ENCODE data around the gene CPM.

DNA sequence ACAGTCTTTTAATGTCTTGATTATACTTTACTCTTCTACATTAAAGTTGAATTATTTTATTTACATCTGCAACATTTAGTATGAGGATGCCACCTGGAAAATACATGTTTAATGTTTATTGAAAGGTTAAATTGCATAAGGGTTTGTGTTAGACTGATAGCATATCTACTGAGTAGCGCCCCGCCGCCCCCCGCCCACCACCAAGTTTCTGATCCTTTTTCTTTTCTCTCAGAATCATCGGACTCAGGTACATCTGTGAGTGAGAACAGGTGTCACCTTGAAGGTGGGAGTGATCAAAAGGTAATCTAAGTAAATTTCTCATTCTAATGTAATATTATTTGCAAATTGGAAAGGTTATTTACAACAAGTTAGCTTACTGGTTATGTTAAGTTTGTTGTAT, 108.8 kb downstream of the CPM start:
- TF ChIP-seq CTCF (IDR thresholded peaks at IDR 0.05; ENCODE audit: insufficient read depth, low read length) (no peak), POLR2AphosphoS5 (IDR thresholded peaks at IDR 0.05; ENCODE audit: low read depth) (no peak)
- TF ChIP-seq, protein P1, sequence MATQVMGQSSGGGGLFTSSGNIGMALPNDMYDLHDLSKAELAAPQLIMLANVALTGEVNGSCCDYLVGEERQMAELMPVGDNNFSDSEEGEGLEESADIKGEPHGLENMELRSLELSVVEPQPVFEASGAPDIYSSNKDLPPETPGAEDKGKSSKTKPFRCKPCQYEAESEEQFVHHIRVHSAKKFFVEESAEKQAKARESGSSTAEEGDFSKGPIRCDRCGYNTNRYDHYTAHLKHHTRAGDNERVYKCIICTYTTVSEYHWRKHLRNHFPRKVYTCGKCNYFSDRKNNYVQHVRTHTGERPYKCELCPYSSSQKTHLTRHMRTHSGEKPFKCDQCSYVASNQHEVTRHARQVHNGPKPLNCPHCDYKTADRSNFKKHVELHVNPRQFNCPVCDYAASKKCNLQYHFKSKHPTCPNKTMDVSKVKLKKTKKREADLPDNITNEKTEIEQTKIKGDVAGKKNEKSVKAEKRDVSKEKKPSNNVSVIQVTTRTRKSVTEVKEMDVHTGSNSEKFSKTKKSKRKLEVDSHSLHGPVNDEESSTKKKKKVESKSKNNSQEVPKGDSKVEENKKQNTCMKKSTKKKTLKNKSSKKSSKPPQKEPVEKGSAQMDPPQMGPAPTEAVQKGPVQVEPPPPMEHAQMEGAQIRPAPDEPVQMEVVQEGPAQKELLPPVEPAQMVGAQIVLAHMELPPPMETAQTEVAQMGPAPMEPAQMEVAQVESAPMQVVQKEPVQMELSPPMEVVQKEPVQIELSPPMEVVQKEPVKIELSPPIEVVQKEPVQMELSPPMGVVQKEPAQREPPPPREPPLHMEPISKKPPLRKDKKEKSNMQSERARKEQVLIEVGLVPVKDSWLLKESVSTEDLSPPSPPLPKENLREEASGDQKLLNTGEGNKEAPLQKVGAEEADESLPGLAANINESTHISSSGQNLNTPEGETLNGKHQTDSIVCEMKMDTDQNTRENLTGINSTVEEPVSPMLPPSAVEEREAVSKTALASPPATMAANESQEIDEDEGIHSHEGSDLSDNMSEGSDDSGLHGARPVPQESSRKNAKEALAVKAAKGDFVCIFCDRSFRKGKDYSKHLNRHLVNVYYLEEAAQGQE (IDR thresholded peaks at IDR 0.05; ENCODE audit: insufficient replicate concordance, low read depth) = no peak

All from HL-60 (cell line).